ENCODE data around the gene KDM8. TPM values are rescaled to one million over a fixed set of nuclear protein-coding genes. Genes with fewer than 3 reads are reported as not detected.

The KDM8 gene
- total and polyA plus RNA-seq, 4 donors = 4.6 to 198 (median 97.7) TPM

DNA sequence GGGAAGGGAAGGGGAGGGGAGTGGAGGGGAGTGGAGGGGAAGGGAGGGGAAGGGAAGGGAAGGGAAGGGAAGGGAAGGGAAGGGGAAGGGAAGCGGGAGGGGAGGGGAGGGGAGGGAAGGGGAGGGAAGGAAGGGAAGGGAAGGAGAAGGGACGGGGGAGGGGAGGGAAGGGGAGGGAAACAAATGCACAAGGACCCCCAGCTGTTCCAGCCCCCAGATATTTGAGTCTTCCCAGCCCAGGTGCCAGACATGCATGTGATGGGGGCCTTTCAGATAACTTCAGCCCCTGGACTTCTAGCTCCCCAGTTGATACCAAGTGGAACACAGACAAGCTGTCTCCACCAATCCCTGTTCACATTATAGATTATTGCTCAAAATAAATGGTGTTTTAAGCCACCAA lies 14.7 kb upstream of the KDM8 start:
- no peak overlapping the region for H3K4me3 ChIP-seq (ENCODE audit: low read depth in 1 of 3, low read length in 3 of 3)
- H3K27me3 ChIP-seq (ENCODE audit: control insufficient read depth in 4 of 4, insufficient read depth in 4 of 4, low read length in 3 of 4) = no peaks in the 10 kb centered on the region
- H3K36me3 ChIP-seq (ENCODE audit: control insufficient read depth in 4 of 4, insufficient read depth in 3 of 4, low read depth in 1 of 4, low read length in 3 of 4) = no peaks in the 10 kb centered on the region
- H3K9ac ChIP-seq (ENCODE audit: low read depth in 1 of 2, low read length in 2 of 2) = no peak overlapping the region
- 88% methylated on average over 2 of the region's 2 CpGs for WGBS
- no peaks in the 10 kb centered on the region for H3K9me3 ChIP-seq (ENCODE audit: control insufficient read depth in 4 of 4, low read length in 3 of 4)
- peaks cover 0 to 18% (median 9%) of the 10 kb centered on the region in 4 donors for H3K4me1 ChIP-seq (ENCODE audit: control insufficient read depth in 4 of 4, insufficient read depth in 4 of 4, low read length in 3 of 4)
- DNase-seq (ENCODE audit: low spot score) = no peak
- H3K27ac ChIP-seq (ENCODE audit: low read depth in 1 of 2, low read length in 2 of 2) = peak overlapping the region; percentile 93 to 96
- TF ChIP-seq HNF4A (conservative IDR thresholded peaks at IDR 0.05) (no peak), NR2F2 (IDR thresholded peaks at IDR 0.05) (no peak), JUND (IDR thresholded peaks at IDR 0.05) (no peak), TAF1 (conservative IDR thresholded peaks at IDR 0.05) (no peak), EGR1 (IDR thresholded peaks at IDR 0.05; ENCODE audit: low read depth in 2 of 2) (no peak), GABPA (IDR thresholded peaks at IDR 0.05 in 1 of 2, conservative IDR thresholded peaks at IDR 0.05 in 1 of 2) (no peak), SP1 (IDR thresholded peaks at IDR 0.05) (no peak), YY1 (IDR thresholded peaks at IDR 0.05) (no peak), RXRA (IDR thresholded peaks at IDR 0.05) (no peak), RAD21 (IDR thresholded peaks at IDR 0.05) (no peak)
- TF ChIP-seq, protein P1, sequence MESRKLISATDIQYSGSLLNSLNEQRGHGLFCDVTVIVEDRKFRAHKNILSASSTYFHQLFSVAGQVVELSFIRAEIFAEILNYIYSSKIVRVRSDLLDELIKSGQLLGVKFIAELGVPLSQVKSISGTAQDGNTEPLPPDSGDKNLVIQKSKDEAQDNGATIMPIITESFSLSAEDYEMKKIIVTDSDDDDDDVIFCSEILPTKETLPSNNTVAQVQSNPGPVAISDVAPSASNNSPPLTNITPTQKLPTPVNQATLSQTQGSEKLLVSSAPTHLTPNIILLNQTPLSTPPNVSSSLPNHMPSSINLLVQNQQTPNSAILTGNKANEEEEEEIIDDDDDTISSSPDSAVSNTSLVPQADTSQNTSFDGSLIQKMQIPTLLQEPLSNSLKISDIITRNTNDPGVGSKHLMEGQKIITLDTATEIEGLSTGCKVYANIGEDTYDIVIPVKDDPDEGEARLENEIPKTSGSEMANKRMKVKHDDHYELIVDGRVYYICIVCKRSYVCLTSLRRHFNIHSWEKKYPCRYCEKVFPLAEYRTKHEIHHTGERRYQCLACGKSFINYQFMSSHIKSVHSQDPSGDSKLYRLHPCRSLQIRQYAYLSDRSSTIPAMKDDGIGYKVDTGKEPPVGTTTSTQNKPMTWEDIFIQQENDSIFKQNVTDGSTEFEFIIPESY (IDR thresholded peaks at IDR 0.05) = no peak
- TF ChIP-seq, protein P2, sequence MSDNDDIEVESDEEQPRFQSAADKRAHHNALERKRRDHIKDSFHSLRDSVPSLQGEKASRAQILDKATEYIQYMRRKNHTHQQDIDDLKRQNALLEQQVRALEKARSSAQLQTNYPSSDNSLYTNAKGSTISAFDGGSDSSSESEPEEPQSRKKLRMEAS (IDR thresholded peaks at IDR 0.05) = no peak
- TF ChIP-seq, protein P3, sequence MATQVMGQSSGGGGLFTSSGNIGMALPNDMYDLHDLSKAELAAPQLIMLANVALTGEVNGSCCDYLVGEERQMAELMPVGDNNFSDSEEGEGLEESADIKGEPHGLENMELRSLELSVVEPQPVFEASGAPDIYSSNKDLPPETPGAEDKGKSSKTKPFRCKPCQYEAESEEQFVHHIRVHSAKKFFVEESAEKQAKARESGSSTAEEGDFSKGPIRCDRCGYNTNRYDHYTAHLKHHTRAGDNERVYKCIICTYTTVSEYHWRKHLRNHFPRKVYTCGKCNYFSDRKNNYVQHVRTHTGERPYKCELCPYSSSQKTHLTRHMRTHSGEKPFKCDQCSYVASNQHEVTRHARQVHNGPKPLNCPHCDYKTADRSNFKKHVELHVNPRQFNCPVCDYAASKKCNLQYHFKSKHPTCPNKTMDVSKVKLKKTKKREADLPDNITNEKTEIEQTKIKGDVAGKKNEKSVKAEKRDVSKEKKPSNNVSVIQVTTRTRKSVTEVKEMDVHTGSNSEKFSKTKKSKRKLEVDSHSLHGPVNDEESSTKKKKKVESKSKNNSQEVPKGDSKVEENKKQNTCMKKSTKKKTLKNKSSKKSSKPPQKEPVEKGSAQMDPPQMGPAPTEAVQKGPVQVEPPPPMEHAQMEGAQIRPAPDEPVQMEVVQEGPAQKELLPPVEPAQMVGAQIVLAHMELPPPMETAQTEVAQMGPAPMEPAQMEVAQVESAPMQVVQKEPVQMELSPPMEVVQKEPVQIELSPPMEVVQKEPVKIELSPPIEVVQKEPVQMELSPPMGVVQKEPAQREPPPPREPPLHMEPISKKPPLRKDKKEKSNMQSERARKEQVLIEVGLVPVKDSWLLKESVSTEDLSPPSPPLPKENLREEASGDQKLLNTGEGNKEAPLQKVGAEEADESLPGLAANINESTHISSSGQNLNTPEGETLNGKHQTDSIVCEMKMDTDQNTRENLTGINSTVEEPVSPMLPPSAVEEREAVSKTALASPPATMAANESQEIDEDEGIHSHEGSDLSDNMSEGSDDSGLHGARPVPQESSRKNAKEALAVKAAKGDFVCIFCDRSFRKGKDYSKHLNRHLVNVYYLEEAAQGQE (IDR thresholded peaks at IDR 0.05) = no peak

DNA sequence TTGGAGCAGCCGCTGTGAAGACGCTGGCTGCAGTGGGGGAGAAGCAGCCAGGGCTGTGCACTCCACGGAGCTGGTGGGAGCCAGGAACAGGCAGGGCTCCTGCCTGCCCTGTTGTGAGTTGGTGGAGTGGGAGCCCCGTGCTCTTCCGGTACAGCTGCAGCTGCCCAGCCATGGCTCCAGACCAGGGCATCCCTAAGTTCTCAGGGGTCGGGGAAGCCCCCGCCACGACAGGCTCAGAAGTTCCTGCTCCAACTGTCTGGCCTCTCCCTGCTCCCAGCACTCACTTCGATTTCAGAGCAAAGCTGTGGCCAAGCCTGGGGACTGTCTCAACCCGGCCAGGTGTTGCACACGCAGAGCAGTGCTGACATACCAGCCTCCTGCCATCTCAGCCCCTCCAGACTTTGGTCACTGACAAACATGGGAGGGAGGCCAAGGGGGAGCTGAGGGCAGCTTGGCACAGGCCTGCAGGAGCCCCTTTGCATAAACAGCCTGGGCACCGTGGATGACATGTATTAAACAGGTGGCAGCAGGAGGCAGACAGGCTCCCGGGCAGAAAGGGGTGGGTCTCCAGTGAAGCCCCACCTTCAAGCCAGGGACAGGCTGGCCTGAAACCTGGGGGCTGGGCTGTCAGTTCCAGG lies 13.9 kb upstream of the KDM8 start:
- Histone ChIP-seq H3K27me3 (ENCODE audit: control insufficient read depth in 4 of 4, insufficient read depth in 4 of 4, low read length in 3 of 4) (no peaks in the 10 kb centered on the region), H3K27ac (ENCODE audit: low read depth in 1 of 2, low read length in 2 of 2) (peak overlapping the region; percentile 93 to 96), H3K4me1 (ENCODE audit: control insufficient read depth in 4 of 4, insufficient read depth in 4 of 4, low read length in 3 of 4) (peaks cover 0 to 18% (median 9%) of the 10 kb centered on the region in 4 donors), H3K9ac (ENCODE audit: low read depth in 1 of 2, low read length in 2 of 2) (peak overlapping the region; percentile 33 to 62), H3K36me3 (ENCODE audit: control insufficient read depth in 4 of 4, insufficient read depth in 3 of 4, low read depth in 1 of 4, low read length in 3 of 4) (no peaks in the 10 kb centered on the region), H3K9me3 (ENCODE audit: control insufficient read depth in 4 of 4, low read length in 3 of 4) (no peaks in the 10 kb centered on the region), H3K4me3 (ENCODE audit: low read depth in 1 of 3, low read length in 3 of 3) (peak overlapping the region in 1 of 3 donors; percentile 13)
- 26% methylated on average over 13 of the region's 13 CpGs for WGBS
- DNase-seq (ENCODE audit: low spot score) = no peak
- TF ChIP-seq GABPA (IDR thresholded peaks at IDR 0.05 in 1 of 2, conservative IDR thresholded peaks at IDR 0.05 in 1 of 2) (no peak), JUND (IDR thresholded peaks at IDR 0.05) (peak; percentile 48 to 60), RAD21 (IDR thresholded peaks at IDR 0.05) (peak; percentile 30 to 62), EGR1 (IDR thresholded peaks at IDR 0.05; ENCODE audit: low read depth in 2 of 2) (peak in 1 of 2 donors; percentile 47), SP1 (IDR thresholded peaks at IDR 0.05) (peak; percentile 96), TAF1 (conservative IDR thresholded peaks at IDR 0.05) (peak; percentile 69), FOXA2 (IDR thresholded peaks at IDR 0.05) (peak; percentile 64), NR2F2 (IDR thresholded peaks at IDR 0.05) (no peak), HNF4G (IDR thresholded peaks at IDR 0.05) (peak; percentile 95)
- TF ChIP-seq, protein P4, sequence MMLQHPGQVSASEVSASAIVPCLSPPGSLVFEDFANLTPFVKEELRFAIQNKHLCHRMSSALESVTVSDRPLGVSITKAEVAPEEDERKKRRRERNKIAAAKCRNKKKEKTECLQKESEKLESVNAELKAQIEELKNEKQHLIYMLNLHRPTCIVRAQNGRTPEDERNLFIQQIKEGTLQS (IDR thresholded peaks at IDR 0.05) = peak; percentile 81
- TF ChIP-seq, protein P1 (IDR thresholded peaks at IDR 0.05) = peak; percentile 73
- TF ChIP-seq, protein P5, sequence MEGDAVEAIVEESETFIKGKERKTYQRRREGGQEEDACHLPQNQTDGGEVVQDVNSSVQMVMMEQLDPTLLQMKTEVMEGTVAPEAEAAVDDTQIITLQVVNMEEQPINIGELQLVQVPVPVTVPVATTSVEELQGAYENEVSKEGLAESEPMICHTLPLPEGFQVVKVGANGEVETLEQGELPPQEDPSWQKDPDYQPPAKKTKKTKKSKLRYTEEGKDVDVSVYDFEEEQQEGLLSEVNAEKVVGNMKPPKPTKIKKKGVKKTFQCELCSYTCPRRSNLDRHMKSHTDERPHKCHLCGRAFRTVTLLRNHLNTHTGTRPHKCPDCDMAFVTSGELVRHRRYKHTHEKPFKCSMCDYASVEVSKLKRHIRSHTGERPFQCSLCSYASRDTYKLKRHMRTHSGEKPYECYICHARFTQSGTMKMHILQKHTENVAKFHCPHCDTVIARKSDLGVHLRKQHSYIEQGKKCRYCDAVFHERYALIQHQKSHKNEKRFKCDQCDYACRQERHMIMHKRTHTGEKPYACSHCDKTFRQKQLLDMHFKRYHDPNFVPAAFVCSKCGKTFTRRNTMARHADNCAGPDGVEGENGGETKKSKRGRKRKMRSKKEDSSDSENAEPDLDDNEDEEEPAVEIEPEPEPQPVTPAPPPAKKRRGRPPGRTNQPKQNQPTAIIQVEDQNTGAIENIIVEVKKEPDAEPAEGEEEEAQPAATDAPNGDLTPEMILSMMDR (IDR thresholded peaks at IDR 0.05; ENCODE audit: low read depth, low read length, missing input control) = no peak
- TF ChIP-seq, protein P3 (IDR thresholded peaks at IDR 0.05) = peak; percentile 83
